Dermis blood vessel endothelial cell (primary cell): Measurements from ENCODE around the gene ST6GALNAC2. TPM values are rescaled to one million over a fixed set of nuclear protein-coding genes. Genes with fewer than 3 reads are reported as not detected.
"Not testable (repeated sequence)": the region's sequence is repeated elsewhere in the genome, so short reads cannot be mapped to it uniquely, and the experiment has no call there.

Experiments used
- DNase-seq: peaks from one replicate; pipeline ENCODE4 v3.0.0; 2010
- total RNA-seq: library from RNA; depleted of rRNA; stranded (reverse); fragments of >200 nt; gene quantifications from 2 replicates; pipeline ENCODE4 v1.2.3, GENCODE V29; 2014

ST6GALNAC2 gene
- total RNA-seq, result 0.28 and 0.51 TPM in 2 replicates

GRCh38 chr17:76585649-76586593 is at the start of gene ST6GALNAC2:
TSS of gene ST6GALNAC2 (minus strand) at chr17:76585860. CDS start at chr17:76585808, 52 bp downstream.
- peak; percentile 70 for DNase-seq

GRCh38 chr17:76635039-76635438 is 49.4 kb upstream of the ST6GALNAC2 start:
- no peak for DNase-seq

- no peak for DNase-seq
Observed at GRCh38 chr17:76633628-76634328, 48.1 kb upstream of the ST6GALNAC2 start.

GRCh38 chr17:76631821-76632565 is 46.3 kb upstream of the ST6GALNAC2 start:
- no peak for DNase-seq

GRCh38 chr17:76630151-76630550 is 44.5 kb upstream of the ST6GALNAC2 start:
- no peak for DNase-seq

- no peak for DNase-seq
Observed at GRCh38 chr17:76627510-76627909, 41.9 kb upstream of the ST6GALNAC2 start.

- DNase-seq, result no peak
Observed at GRCh38 chr17:76626442-76626841, 40.8 kb upstream of the ST6GALNAC2 start.

- no peak for DNase-seq
Observed at GRCh38 chr17:76625496-76625895, 39.8 kb upstream of the ST6GALNAC2 start.

GRCh38 chr17:76623271-76624146 is 37.8 kb upstream of the ST6GALNAC2 start:
- peak; percentile 82 for DNase-seq

GRCh38 chr17:76617838-76618237 is 32.2 kb upstream of the ST6GALNAC2 start:
- DNase-seq, result no peak

- DNase-seq, result no peak
Observed at GRCh38 chr17:76614912-76615617, 29.4 kb upstream of the ST6GALNAC2 start.

GRCh38 chr17:76614064-76614759 is 28.6 kb upstream of the ST6GALNAC2 start:
- DNase-seq, result not testable (repeated sequence)

GRCh38 chr17:76612977-76613851 is 27.6 kb upstream of the ST6GALNAC2 start:
- DNase-seq, result no peak

- no peak for DNase-seq
Observed at GRCh38 chr17:76612465-76612864, 26.8 kb upstream of the ST6GALNAC2 start.

GRCh38 chr17:76611758-76612157 is 26.1 kb upstream of the ST6GALNAC2 start:
- DNase-seq, result no peak

- not testable (repeated sequence) for DNase-seq
Observed at GRCh38 chr17:76611080-76611749, 25.6 kb upstream of the ST6GALNAC2 start.

GRCh38 chr17:76606685-76607084 is 21.0 kb upstream of the ST6GALNAC2 start:
- not testable (repeated sequence) for DNase-seq

GRCh38 chr17:76601065-76601464 is 15.4 kb upstream of the ST6GALNAC2 start:
- DNase-seq, result no peak
